OCI-LY1 (cell line): Measurements from ENCODE around the gene PHF20.

Experiments used
- CTCF ChIP-seq: fragments of 200-600 bp; sonication (generic), shearing (Covaris generic); IDR thresholded peaks from 2 replicates; pipeline ENCODE4 v1.5.1; 2017; ENCODE audit warnings: mild to moderate bottlenecking, antibody characterized with exemption, low read length, moderate library complexity, mixed read lengths
- EZH2 ChIP-seq: fragments of 200-600 bp; sonication (generic), shearing (Covaris generic); IDR thresholded peaks from 2 replicates; pipeline ENCODE4 v1.8.0; 2017; ENCODE audit warnings: borderline replicate concordance, mixed run types, mild to moderate bottlenecking, antibody characterized with exemption, low read length, moderate library complexity, mixed read lengths

GRCh38 chr20:35724321-35725230 lies 47.2 kb upstream of the PHF20 start:
- no peak for TF ChIP-seq CTCF
- TF ChIP-seq EZH2: no peak
